ENCODE results near the gene SLC35F4.

SLC35F4 gene

DNA sequence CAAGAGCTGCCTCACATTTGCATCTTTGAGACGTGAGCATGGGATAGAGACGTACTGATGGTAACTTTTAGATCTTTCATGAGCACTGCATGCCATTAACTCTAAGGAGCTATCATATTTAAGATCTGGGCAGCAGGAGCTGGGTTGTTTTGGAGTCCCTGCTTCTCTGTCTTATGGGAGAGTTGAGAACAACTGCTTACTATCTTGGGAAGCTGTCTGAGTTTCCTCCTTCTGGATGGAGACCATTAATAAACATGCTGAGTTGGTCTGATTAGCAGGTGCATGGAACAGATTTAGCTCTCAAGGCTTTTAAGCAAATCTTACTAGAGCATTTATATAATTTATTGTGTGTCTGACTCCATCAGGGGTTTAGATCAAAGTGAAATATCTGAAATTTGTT is 252.9 kb downstream of the SLC35F4 start:
- no peak for DNase-seq (ENCODE audit: low read depth)

DNA sequence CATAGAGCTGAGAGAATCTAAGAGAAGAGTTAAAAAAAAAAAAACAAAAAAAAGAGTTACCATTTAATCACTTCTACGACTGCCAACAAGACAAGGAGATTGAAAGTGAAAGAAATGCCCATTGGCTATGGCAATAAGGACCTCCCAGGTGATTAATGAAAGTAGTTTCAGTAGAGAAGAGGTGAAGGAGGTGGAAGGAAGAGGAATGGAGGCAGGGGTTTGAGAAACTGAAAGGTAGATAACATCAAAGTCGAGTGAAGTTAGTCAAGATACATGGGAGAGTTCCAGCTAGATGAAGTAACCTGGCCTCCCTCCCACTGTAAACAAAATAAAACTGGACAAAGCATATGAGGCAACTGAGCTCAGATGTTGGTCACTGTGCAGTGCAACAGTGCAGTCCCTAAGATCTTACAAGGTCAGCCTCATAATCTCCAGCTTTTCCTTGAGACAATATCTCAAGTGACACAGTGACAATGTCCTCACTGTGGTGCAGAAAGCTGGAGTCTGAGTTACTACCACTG is 254.3 kb downstream of the SLC35F4 start:
- no peak for DNase-seq (ENCODE audit: low read depth)

DNA sequence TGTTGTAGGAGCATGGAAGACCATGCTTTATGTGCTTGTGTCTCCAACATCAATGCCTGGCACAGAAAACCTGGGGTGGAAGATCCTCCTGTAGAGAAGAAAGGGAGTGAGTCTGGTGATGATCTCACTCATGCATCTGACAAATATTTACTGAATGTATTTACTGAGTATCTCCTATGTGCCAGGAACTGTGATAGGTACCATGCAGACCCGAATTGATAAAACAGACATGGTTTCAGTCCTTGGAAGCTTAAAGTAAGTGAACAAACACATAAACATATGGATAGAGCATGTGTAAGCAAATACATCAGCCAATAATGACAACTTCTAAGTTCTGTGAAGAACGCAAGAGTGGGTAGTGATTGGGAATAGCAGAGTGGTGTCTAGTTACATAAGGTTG is 255.3 kb downstream of the SLC35F4 start:
- DNase-seq (ENCODE audit: low read depth) = no peak

DNA sequence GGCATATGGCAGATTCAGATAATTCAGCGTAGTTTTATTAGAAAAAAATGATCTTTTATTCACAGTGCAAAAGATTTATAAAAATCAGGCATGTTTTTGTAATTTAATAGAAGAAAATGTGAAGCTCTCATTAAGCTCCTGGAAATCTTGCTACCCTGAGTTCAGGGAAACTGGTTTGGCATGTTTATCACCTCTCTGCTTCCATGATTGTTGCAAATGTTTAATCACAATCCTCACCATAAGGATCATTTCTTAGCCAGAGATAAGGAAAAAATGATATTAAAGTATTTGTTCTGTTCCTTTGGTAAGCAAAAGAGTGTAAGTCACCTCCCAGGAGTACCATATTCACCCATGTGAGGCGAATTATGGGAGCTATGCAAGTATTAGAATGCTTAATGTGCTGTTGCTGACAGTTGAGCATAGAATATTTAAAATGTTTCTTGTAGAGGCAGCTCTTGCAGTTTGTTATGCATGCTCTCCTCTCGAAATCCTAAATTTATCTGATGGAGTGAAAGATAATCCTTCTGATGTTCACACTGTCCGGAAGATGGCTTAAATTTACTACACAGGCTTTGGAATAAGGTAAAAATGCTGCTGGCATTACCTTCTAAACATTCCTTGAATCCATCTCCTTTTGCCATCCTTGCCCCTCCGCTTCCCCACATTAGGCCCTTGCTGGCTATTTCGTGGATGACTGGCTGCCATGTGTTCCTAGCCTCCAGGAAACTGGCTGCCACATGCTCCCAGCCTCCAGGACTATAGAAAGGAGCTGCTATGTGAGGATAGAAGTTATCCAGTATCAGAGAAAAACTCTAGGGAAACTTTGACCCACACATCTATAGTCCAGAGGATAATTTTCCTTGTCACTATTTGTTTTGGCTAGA is 256.5 kb downstream of the SLC35F4 start:
- no peak for DNase-seq (ENCODE audit: low read depth)

DNA sequence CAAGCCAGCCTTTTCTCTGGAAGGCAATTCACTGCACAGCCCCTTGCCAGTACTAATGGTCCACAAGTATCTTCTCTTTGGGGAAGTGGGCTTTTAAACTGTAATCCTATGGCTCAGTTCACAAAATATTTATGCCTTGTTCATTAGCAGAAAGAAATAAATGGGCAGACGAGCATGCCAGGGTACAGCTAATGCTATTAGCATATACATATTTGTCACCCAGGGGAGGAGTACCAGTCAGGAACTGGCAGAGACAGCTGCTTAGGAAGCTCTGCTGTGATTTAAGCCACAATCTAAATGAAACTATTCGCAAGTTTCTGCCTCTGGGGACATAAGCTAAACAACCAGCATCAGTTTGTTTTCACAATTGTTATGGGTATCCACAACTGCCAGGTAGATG is 258.8 kb downstream of the SLC35F4 start:
- DNase-seq (ENCODE audit: low read depth) = no peak

DNA sequence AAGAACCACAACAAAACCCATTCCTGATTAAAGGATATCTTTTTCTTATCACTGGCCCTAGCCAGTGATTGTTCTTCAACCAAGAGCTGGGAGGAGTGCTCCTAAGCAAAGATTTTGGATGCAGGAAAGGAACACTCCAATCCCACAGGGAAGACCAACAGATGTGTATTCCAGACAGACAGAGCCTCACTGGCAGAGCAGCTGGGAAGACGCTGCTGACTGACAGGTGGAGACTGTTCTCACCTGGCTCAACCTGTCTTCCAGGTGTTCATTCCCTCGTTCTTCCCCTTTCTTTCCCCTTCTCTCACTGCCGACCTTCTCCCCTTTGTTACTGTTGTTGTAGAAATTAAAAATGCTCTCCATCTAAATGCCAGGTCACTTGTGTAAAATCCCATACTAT is 282.5 kb downstream of the SLC35F4 start:
- DNase-seq (ENCODE audit: low read depth) = no peak

DNA sequence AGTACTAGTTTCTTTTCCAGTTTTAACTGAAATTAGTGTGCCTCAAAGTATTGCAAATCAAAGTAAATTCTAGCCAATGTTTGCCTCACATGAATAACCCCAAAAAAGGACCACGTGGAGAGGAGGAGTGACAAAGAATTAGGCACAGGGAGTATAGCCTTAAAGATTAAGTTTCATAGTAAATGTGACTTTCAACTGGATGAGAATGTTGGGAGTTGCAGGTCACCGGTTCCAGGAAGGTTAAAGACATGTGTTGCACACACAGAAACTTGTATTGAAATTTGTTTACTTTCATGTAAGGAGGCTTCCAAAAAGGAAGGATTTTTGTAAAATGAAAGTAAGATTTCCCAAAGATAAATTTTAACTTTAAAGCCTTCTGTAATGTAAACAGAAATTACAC is 283.1 kb downstream of the SLC35F4 start:
- DNase-seq (ENCODE audit: low read depth) = no peak

DNA sequence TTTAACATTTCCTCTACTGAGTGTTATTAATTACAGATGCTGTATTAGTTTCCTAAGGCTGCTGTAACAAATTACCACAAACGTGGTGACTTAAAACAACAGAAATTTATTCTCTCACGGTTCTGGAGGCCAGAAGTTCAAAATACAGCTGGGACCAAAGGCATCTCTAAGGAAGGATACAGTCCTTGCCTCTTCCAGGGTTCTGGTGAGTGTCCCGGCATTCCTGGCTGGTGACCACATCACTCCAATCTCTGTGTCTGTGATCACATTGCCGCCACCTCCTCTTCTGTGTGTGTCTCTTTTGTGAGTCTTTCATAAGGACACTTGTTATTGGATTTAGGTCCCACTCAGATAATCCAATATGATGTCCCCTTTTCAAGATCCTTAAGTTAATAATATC is 287.1 kb downstream of the SLC35F4 start:
- DNase-seq (ENCODE audit: low read depth) = no peak

DNA sequence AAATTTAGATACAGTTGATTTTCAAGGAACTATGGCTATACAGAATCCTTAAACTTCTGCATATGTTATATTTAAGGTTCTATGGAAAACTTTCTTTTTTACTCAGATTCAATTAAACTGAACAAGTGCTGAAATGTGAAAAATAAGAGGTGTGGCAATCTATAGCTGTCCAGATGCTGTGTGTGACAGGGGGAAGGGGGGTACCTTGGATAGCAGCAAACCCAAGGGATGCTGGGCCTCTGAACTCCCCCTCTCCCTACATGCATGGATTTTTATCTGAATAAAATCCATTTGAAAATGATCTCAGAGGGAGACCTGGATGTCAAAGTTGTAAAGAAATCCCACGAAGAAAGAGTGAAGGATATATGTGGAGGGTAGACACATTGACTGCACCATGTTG is 289.4 kb downstream of the SLC35F4 start:
- no peak for DNase-seq (ENCODE audit: low read depth)

DNA sequence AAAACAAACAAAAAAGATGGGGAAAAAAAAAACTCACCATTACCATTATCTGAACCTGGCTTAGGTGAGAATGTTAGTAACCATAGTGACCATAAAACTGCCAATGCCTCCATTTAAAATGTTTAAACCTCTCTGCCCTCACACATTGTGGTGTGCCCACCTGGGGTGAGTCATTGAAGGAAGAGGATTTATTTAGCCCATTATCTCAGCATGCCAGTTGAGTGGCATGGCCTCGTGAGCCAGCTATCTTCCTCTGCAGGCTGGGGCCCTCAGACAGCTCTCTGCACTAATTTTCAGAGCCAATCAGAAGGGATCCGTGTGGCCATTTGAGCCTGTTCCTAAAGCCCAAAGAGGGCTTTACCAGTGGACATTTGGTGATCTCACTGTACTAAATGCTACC is 290.4 kb downstream of the SLC35F4 start:
- no peak for DNase-seq (ENCODE audit: low read depth)

DNA sequence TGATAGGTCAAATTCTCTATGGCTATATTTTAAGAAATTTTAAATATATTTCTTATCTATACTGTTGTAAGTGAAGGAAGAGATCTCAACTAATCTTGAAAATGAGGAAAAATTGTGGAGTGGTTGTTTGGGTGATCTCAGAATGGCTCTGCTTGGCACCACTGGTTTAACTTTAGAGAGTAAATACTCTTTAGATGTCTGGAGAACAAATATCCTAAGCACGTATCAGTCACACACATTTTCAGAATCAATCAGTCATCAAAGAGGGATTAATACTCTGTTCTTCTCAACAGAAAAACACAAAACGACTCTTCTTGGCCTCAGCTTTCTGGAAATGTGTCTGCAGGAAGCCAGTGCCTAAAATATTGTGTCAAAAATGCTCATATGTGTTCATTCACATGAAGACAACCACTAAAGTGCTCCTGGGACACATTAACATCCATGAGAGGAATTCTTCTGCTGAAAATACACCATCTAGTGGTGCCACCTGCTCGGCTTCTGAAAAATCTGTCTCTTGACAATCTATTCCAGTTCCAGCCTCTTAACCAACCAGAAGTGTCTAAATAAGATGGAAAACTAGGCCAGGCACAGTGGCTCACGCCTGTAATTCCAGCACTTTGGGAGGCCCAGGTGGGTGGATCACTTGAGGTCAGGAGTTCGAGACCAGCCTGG is 291.1 kb downstream of the SLC35F4 start:
- DNase-seq (ENCODE audit: low read depth) = no peak

DNA sequence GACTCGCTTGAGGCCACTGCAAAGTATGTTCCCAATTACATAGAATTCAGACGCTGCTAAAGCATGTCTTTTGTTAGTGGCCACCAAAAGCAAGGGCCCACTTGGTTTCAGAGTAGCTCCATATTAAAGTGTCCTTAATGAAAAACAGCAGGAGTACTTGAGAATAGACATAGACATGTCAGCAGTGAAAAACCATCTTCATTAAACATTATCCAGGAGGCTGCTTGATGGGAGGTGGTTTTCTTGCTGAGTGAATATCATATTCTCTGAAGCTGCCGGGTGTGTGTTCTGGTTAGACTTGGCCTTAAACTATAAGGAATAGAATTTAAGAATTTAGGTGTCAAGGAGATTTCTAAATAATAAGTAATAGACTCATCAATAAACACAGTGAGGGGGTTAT is 292.7 kb downstream of the SLC35F4 start:
- no peak for DNase-seq (ENCODE audit: low read depth)

DNA sequence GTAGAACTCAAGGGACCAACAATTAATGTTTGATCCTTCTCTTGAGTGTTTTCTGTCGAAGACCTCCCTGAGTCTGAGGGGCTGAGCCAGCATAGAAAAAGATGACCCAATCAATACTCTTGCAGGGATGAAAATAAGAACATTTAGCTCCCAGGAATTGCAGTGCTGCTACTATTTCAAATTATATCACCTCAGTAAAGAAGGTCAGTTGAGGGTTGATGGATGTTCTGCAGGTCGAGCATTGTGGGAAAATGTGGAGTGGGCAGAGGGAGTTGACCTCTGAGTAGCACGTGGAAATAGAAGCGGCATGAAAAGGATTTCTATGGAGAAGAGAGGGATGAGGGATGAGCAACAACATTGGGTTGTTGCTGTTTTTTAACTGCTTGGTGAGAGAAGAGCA is 297.3 kb downstream of the SLC35F4 start:
- no peak for DNase-seq (ENCODE audit: low read depth)

DNA sequence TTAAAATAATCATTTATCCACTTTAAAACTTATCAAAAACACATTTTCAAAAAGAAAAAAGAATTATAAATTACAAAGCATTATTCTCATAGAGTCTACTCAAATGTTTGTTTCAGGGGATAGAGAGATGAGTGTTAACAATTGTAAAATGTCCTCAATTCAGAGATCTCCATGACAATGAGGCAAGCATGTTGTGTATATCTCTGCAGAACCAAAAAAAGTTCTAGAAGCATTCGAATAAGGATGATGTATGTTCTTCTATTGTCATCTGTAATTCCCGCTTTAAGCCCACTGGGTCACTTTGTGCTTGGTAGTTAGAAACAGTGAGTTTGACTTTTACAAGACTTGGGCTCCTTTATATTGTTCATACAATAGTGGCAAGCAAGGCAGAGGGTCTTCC is 298.7 kb downstream of the SLC35F4 start:
- DNase-seq (ENCODE audit: low read depth) = no peak

DNA sequence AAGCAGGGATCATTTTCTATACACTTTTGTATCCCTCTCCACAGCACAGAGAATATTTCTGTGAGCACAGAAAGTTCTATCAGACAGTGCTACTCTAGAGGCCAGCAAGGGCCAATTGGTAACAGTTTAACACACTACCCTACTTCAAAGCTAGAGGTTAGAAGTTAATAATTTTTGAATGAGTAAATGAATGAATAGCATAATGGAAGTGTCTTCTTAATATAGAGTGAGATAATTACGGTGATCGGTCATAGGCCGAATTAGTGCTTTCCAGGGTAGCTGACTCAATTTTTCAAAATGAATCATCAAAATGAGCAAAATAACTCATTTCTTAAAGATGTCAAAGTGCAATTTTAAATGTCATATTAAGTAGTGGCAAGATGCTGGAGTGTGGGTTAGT is 305.2 kb downstream of the SLC35F4 start:
- DNase-seq (ENCODE audit: low read depth) = no peak

DNA sequence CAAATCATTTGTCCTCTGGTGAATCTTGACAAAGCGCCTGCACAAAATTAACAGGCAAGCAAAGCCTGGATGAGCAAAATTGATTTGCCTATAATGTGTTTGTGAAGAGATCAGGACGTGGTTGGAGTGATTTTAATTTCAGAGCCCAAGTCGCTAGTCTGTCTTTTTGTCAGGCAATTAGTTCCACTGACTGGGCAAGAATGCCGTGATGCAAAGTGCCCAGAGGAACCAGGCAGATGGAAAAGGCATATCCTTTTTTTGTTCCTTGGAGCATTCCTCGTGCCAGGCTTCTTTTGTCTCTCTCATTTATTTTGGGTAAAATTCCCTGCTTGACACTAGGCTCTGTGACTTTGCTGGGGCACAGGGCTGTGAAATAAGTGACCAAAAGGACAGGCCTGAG is 306.3 kb downstream of the SLC35F4 start:
- DNase-seq (ENCODE audit: low read depth) = no peak

DNA sequence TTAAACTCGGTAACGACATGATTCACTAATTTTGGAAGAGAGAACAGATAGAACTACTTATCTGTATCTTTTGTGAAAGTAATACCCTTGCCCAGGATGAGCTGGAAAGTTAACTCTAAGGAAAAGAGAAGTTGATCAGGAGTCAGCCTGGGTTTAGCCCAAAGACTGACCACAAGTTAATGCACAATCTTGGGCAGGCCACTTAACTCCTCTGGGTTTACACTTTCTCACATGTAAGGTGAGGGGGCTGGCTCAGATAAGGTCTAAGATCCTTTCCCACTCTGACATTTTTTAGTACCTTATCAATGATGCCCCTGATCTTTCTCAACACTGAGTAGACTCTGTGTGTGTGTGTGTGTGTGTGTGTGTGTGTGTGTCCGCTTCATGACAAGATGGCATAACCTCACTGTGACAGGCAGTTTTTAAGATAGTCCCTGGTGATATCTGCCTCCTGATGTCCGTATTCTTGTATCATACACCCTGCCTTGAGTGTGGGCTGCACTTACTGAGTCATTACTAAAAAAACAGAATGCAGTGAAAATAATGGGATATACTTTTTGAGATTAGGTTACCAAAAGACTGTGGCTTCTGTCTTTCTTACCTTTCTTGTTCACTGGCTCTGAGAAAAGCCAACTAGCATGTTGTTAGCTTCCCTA is 316.0 kb downstream of the SLC35F4 start:
- no peak for DNase-seq (ENCODE audit: low read depth)

DNA sequence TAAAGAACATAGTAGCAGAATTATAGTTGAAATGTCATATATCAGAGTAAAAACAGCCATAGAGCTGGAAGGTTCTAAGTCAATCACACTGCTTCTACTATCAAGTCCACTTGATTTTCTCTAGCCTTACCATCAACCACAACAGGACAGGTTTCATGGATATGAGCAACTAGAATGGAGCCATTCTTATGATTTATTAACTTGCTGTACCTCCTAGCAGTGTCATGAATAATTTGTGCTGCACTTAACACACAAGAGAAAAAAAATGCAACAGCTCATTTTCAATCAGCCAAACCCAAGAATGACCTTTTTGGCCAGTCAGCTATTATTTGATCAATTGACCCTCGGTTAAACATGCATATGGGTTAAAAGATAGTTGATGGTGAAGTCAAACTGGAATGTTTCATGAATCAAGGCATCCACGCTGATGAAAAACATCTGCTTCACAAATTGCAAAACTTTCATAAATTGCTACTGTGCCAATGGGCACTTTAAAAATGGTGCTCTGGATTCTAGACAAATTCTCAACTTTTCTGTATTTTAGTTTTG is 316.8 kb downstream of the SLC35F4 start:
- DNase-seq (ENCODE audit: low read depth) = no peak

DNA sequence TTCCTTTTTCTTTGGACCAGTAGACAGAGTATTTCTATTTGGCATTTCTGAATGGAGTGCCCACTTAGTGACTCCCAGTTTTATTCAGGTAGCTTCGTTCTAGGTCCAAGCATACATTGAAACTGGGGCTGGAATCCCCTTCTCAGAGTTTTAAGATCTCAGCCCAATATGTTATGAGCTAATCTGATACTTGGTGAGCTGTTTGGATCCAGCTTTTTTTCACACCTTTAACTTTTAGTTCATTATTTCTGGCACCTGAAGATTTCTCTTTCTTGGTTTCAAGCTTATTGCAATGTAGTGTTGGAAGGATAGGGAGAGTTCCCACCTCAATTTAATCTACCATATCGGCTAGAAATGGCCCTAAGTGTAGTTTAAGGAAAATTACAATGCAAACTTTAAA is 318.8 kb downstream of the SLC35F4 start:
- DNase-seq (ENCODE audit: low read depth) = no peak

DNA sequence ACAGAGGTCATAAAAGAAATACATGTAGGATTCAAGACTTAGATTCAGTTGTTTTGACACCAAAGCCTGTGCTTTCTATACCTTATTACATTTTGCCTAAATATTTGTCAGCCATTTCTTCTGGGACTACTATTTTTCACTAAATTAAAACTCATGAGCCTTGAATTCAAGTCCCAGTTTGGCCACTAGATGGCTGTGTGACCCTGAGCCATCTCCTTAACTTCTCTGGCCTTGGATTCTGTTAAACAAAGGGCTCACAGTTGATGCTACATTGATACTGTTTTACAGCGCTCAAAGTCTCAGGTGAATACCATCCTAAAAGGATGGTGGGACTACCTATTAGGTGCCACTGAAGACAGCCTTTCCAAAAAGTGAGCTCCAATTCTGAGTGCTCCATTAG is 332.7 kb downstream of the SLC35F4 start:
- no peak for DNase-seq (ENCODE audit: low read depth)

DNA sequence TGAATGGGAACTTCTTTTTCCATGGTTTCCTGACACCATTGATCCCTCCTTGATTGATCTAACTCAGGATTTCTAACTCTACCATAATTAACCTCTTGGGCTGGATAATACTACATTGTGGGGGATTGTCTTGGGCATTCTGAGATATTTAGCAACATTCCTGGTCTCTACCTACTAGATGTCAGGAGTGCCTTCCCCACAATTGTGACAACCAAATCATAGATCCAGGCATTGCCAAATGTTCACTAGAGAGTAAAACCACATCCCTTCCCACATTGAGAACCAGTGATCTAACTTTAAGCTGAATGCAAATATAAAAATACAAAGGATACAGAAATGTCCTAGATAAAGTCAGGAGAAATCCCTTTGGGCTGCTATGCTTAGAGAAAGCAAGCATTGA is 335.3 kb downstream of the SLC35F4 start:
- no peak for DNase-seq (ENCODE audit: low read depth)

DNA sequence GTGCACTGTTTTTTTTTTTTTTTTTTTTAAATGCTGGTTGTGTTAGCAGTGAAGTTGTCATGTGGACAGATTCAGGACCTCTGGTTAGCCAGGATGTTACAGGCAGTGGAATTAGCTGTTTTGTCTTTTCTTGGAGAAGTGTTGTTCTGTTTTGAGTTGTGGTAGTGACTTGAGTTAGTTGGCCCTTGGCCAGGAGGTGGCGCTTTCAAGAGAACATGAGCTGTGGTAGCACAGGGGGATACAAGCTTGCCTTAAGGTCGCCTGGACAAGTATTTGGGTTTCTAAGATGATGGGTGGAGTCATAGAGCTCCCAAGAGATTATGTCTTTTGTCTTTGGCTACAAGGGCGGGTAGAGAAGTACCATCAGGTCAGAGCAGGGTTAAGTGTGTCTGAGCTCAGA is 338.9 kb downstream of the SLC35F4 start:
- no peak for DNase-seq (ENCODE audit: low read depth)

DNA sequence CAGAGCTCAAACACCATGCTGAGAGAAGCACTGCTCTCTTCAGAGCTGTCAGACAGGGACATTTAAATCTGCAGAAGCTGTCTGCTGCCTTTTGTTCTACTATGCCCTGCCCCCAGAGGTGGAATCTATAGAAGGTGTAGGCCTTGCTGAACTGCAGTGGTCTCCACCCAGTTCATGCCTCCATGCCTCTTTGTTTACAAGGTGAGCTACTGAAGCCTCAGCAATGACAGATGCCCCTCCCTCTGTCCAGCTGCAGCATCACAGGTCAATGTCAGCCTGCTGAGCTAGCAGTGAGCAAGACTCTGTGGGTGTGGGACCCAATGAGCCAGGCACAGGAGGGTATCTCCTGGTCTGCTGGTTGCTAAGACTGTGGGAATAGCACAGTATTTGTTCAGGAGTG is 346.8 kb downstream of the SLC35F4 start:
- DNase-seq (ENCODE audit: low read depth) = no peak
